Effector memory CD8-positive, alpha-beta T cell (primary cell): ENCODE data around the gene SLC6A3.

Experiments
- ATAC-seq: fragments of 150-1000 bp; cut with Tn5 transposase; replicated peaks from 2 replicates; pipeline ENCODE4 v1.10.0; 2021; ENCODE audit warnings: mild to moderate bottlenecking, moderate library complexity
- DNase-seq, 3 experiments: peaks; one replicate each; pipeline ENCODE4 v3.0.0; 2021
- H3K27ac Mint-ChIP-seq, 2 donors: one replicate each; pipeline ENCODE4 v1.8.0; 2022; ENCODE audit warnings: mild to moderate bottlenecking in 2 of 2, mixed read lengths in 2 of 2, moderate library complexity in 2 of 2
- H3K27me3 Mint-ChIP-seq, 2 donors: one replicate each; pipeline ENCODE4 v1.8.0; 2022; ENCODE audit warnings: mixed read lengths in 2 of 2
- H3K36me3 Mint-ChIP-seq: one replicate; pipeline ENCODE4 v1.8.0; 2022; ENCODE audit warnings: mild to moderate bottlenecking, moderate library complexity, mixed read lengths; ENCODE audit not compliant: insufficient read depth
- H3K4me1 Mint-ChIP-seq, 2 donors: one replicate each; pipeline ENCODE4 v1.8.0; 2022; ENCODE audit warnings: low read depth in 2 of 2, mixed read lengths in 2 of 2
- H3K4me3 Mint-ChIP-seq, 2 donors: one replicate each; pipeline ENCODE4 v1.8.0; 2022; ENCODE audit warnings: mild to moderate bottlenecking in 2 of 2, mixed read lengths in 2 of 2, moderate library complexity in 2 of 2
- H3K9me3 Mint-ChIP-seq, 2 donors: one replicate each; pipeline ENCODE4 v1.8.0; 2022; ENCODE audit warnings: mixed read lengths in 2 of 2

SLC6A3 gene

GRCh38 chr5:1390861-1391600 lies 54.2 kb downstream of the SLC6A3 start:
- DNase-seq (no peak), ATAC-seq (no peak)
- Mint-ChIP-seq H3K27me3 (peaks cover 29 to 41% of the 10 kb centered on the region in 2 donors), H3K4me3 (no peak overlapping the region), H3K9me3 (no peaks in the 10 kb centered on the region), H3K4me1 (peaks cover 10 to 12% of the 10 kb centered on the region in 2 donors), H3K27ac (no peak overlapping the region), H3K36me3 (peaks cover 13% of the 10 kb centered on the region)

GRCh38 chr5:1390333-1390732 lies 54.9 kb downstream of the SLC6A3 start:
- Mint-ChIP-seq H3K27me3 (peaks cover 22 to 34% of the 10 kb centered on the region in 2 donors), H3K9me3 (no peaks in the 10 kb centered on the region), H3K4me1 (peaks cover 14 to 16% of the 10 kb centered on the region in 2 donors), H3K4me3 (no peak overlapping the region), H3K27ac (no peak overlapping the region), H3K36me3 (peaks cover 17% of the 10 kb centered on the region)
- DNase-seq (no peak), ATAC-seq (no peak)

GRCh38 chr5:1388383-1388967 lies 56.8 kb downstream of the SLC6A3 start:
- DNase-seq (no peak), ATAC-seq (no peak)
- Mint-ChIP-seq H3K27ac (peak overlapping the region in 1 of 2 donors; percentile 7), H3K9me3 (no peaks in the 10 kb centered on the region), H3K36me3 (peaks cover 17% of the 10 kb centered on the region), H3K27me3 (peaks cover 7 to 15% of the 10 kb centered on the region in 2 donors), H3K4me3 (no peak overlapping the region), H3K4me1 (peaks cover 16 to 19% of the 10 kb centered on the region in 2 donors)

- DNase-seq (no peak), ATAC-seq (no peak)
- Mint-ChIP-seq H3K4me3 (no peak overlapping the region), H3K27me3 (peaks cover 5 to 10% of the 10 kb centered on the region in 2 donors), H3K9me3 (no peaks in the 10 kb centered on the region), H3K36me3 (peaks cover 17% of the 10 kb centered on the region), H3K27ac (peak overlapping the region in 1 of 2 donors; percentile 99), H3K4me1 (peaks cover 16 to 19% of the 10 kb centered on the region in 2 donors)
Observed at GRCh38 chr5:1387876-1388275, 57.4 kb downstream of the SLC6A3 start.

GRCh38 chr5:1387059-1387755 lies 58.0 kb downstream of the SLC6A3 start:
- DNase-seq: peak in 1 of 3 experiments; percentile 10
- Mint-ChIP-seq H3K9me3 (no peaks in the 10 kb centered on the region), H3K4me1 (peaks cover 16 to 19% of the 10 kb centered on the region in 2 donors), H3K36me3 (peaks cover 20% of the 10 kb centered on the region), H3K4me3 (peak overlapping the region; percentile 84 to 99), H3K27me3 (peaks cover 5 to 6% of the 10 kb centered on the region in 2 donors), H3K27ac (peak overlapping the region; percentile 99)
- ATAC-seq: no peak

- peak; percentile 82 for ATAC-seq
- H3K27ac Mint-ChIP-seq: peak overlapping the region; percentile 99
- peak; percentile 68 to 79 (median 69) for DNase-seq
- H3K27me3 Mint-ChIP-seq: no peaks in the 10 kb centered on the region
- H3K36me3 Mint-ChIP-seq: peaks cover 20% of the 10 kb centered on the region
- no peaks in the 10 kb centered on the region for H3K9me3 Mint-ChIP-seq
- H3K4me3 Mint-ChIP-seq: peak overlapping the region; percentile 84 to 99
- H3K4me1 Mint-ChIP-seq: peaks cover 20 to 25% of the 10 kb centered on the region in 2 donors
Observed at GRCh38 chr5:1386274-1386717, 58.9 kb downstream of the SLC6A3 start.

- DNase-seq (peak; percentile 80 to 81 (median 81)), ATAC-seq (peak; percentile 82)
- Mint-ChIP-seq H3K4me3 (peak overlapping the region; percentile 84 to 99), H3K27ac (peak overlapping the region; percentile 99), H3K36me3 (peaks cover 20% of the 10 kb centered on the region), H3K9me3 (no peaks in the 10 kb centered on the region), H3K4me1 (peaks cover 24 to 29% of the 10 kb centered on the region in 2 donors), H3K27me3 (no peaks in the 10 kb centered on the region)
Observed at GRCh38 chr5:1385395-1386273, 59.6 kb downstream of the SLC6A3 start.

- Mint-ChIP-seq H3K9me3 (no peaks in the 10 kb centered on the region), H3K27me3 (no peaks in the 10 kb centered on the region), H3K27ac (no peak overlapping the region), H3K4me3 (no peak overlapping the region), H3K4me1 (peaks cover 24 to 35% of the 10 kb centered on the region in 2 donors), H3K36me3 (peaks cover 20% of the 10 kb centered on the region)
- no peak for DNase-seq
- ATAC-seq: no peak
Observed at GRCh38 chr5:1384521-1384920, 60.7 kb downstream of the SLC6A3 start.

GRCh38 chr5:1383886-1384401 lies 61.3 kb downstream of the SLC6A3 start:
- H3K4me1 Mint-ChIP-seq: peaks cover 24 to 35% of the 10 kb centered on the region in 2 donors
- no peak overlapping the region for H3K27ac Mint-ChIP-seq
- peaks cover 20% of the 10 kb centered on the region for H3K36me3 Mint-ChIP-seq
- no peak overlapping the region for H3K4me3 Mint-ChIP-seq
- no peak for ATAC-seq
- DNase-seq: no peak
- H3K9me3 Mint-ChIP-seq: no peaks in the 10 kb centered on the region
- no peaks in the 10 kb centered on the region for H3K27me3 Mint-ChIP-seq

- Mint-ChIP-seq H3K4me1 (peaks cover 24 to 35% of the 10 kb centered on the region in 2 donors), H3K36me3 (peaks cover 20% of the 10 kb centered on the region), H3K27me3 (no peaks in the 10 kb centered on the region), H3K4me3 (no peak overlapping the region), H3K27ac (no peak overlapping the region), H3K9me3 (no peaks in the 10 kb centered on the region)
- no peak for DNase-seq
- ATAC-seq: no peak
Observed at GRCh38 chr5:1383344-1383743, 61.9 kb downstream of the SLC6A3 start.

GRCh38 chr5:1382248-1382700 lies 63.0 kb downstream of the SLC6A3 start:
- DNase-seq: no peak
- Mint-ChIP-seq H3K27ac (no peak overlapping the region), H3K4me1 (peaks cover 22 to 35% of the 10 kb centered on the region in 2 donors), H3K36me3 (peaks cover 19% of the 10 kb centered on the region), H3K4me3 (no peak overlapping the region), H3K27me3 (no peaks in the 10 kb centered on the region), H3K9me3 (no peaks in the 10 kb centered on the region)
- ATAC-seq: no peak

GRCh38 chr5:1381370-1382247 lies 63.6 kb downstream of the SLC6A3 start:
- no peaks in the 10 kb centered on the region for H3K9me3 Mint-ChIP-seq

More at GRCh38 chr5:1381370-1382247, 63.6 kb downstream of the SLC6A3 start:
- no peaks in the 10 kb centered on the region for H3K27me3 Mint-ChIP-seq
- peaks cover 16 to 29% of the 10 kb centered on the region in 2 donors for H3K4me1 Mint-ChIP-seq
- H3K36me3 Mint-ChIP-seq: peaks cover 13% of the 10 kb centered on the region
- peak overlapping the region in 1 of 2 donors; percentile 66 for H3K4me3 Mint-ChIP-seq
- no peak overlapping the region for H3K27ac Mint-ChIP-seq
- DNase-seq: no peak
- no peak for ATAC-seq
